Caco-2 (cell line): ENCODE data around the gene PRR15L. TPM values are rescaled to one million over a fixed set of nuclear protein-coding genes. Genes with fewer than 3 reads are reported as not detected.
"Not testable (repeated sequence)": the region's sequence is repeated elsewhere in the genome, so short reads cannot be mapped to it uniquely, and the experiment has no call there.

ENCODE experiments used
- BruUV-seq: library from RNA; stranded (reverse); fragments of 400-500 nt; replicated peaks from 2 replicates; lab custom pipeline; 2021; lab: Mats Ljungman, UMichigan
- CTCF ChIA-PET: fragments of 300-600 bp; sonication (Branson Sonifier 250); formaldehyde crosslinking; loops from one replicate; lab custom pipeline; 2022; ENCODE audit warnings: antibody characterized with exemption; lab: Charles Lee
- POLR2A ChIA-PET: fragments of 300-600 bp; sonication (Branson Sonifier 250); formaldehyde crosslinking; loops from one replicate; lab custom pipeline; 2022; ENCODE audit warnings: antibody characterized with exemption; lab: Charles Lee
- DNase-seq, 2 experiments: peaks; one replicate each; pipeline versions ENCODE4 v3.0.0 to v3.0.0-alpha.2; 2020 to 2022
- H3K27me3 ChIP-seq: replicated peaks from 2 replicates; pipeline ENCODE4 v1.6.0; 2011; ENCODE audit warnings: low read length; ENCODE audit not compliant: control insufficient read depth, insufficient read depth
- H3K36me3 ChIP-seq: 2 replicates; pipeline ENCODE4 v1.5.1; 2011; ENCODE audit warnings: low read length; ENCODE audit not compliant: control insufficient read depth, insufficient read depth
- H3K4me1 ChIP-seq: fragments of 250-450 bp; sonication (Bioruptor Pico); 2 replicates; pipeline ENCODE4 v1.5.1; 2020; ENCODE audit warnings: mild to moderate bottlenecking
- H3K4me3 ChIP-seq: 2 replicates; pipeline ENCODE4 v1.5.1; 2011; ENCODE audit warnings: low read depth, mild to moderate bottlenecking, control low read depth, low read length
- H3K9me3 ChIP-seq: fragments of 250-450 bp; sonication (Bioruptor Pico); 2 replicates; pipeline ENCODE4 v1.5.1; 2020; ENCODE audit warnings: mild to moderate bottlenecking, moderate library complexity
- H3K27ac Mint-ChIP-seq: one replicate; pipeline ENCODE4 v1.8.0; 2022; ENCODE audit warnings: mixed read lengths; ENCODE audit not compliant: unreplicated experiment
- H3K27me3 Mint-ChIP-seq: one replicate; pipeline ENCODE4 v1.8.0; 2022; ENCODE audit warnings: mixed read lengths; ENCODE audit not compliant: insufficient read depth, unreplicated experiment
- H3K36me3 Mint-ChIP-seq: one replicate; pipeline ENCODE4 v1.8.0; 2022; ENCODE audit warnings: mild to moderate bottlenecking, mixed read lengths; ENCODE audit not compliant: insufficient read depth, unreplicated experiment
- H3K4me1 Mint-ChIP-seq: one replicate; pipeline ENCODE4 v1.8.0; 2022; ENCODE audit warnings: low read depth, mixed read lengths; ENCODE audit not compliant: unreplicated experiment
- H3K4me3 Mint-ChIP-seq: one replicate; pipeline ENCODE4 v1.8.0; 2022; ENCODE audit warnings: mild to moderate bottlenecking, moderate library complexity, mixed read lengths; ENCODE audit not compliant: unreplicated experiment
- H3K9me3 Mint-ChIP-seq: one replicate; pipeline ENCODE4 v1.8.0; 2022; ENCODE audit warnings: mixed read lengths; ENCODE audit not compliant: unreplicated experiment
- intact Hi-C: fragments of 100-400 bp; cut with micrococcal nuclease; formaldehyde crosslinking; loops from one replicate; pipeline ENCODE4 v1.10.0; 2022; ENCODE audit not compliant: unreplicated experiment
- total RNA-seq: library from RNA; stranded (reverse); gene quantifications from 2 replicates; pipeline ENCODE4 v1.2.3, GENCODE V29; 2022
- TF ChIP-seq, protein P1 (sequence below), 2 experiments: fragments of 200-600 bp in 1 of 2; IDR thresholded peaks; 1 replicate in 1 of 2; 2 replicates in 1 of 2; pipeline versions ENCODE4 v1.5.1 to v1.8.0; 2011 to 2022; ENCODE audit warnings: antibody characterized with exemption in 1 of 2, control low read depth in 1 of 2, inconsistent platforms in 1 of 2, low read depth in 1 of 2, low read length in 1 of 2, mild to moderate bottlenecking in 1 of 2, moderate library complexity in 1 of 2; ENCODE audit not compliant: insufficient read depth in 1 of 2, severe bottlenecking in 1 of 2, unreplicated experiment in 1 of 2

PRR15L gene
- total RNA-seq, 1 experiment from 2014 or later, result 24.3 TPM

DNA sequence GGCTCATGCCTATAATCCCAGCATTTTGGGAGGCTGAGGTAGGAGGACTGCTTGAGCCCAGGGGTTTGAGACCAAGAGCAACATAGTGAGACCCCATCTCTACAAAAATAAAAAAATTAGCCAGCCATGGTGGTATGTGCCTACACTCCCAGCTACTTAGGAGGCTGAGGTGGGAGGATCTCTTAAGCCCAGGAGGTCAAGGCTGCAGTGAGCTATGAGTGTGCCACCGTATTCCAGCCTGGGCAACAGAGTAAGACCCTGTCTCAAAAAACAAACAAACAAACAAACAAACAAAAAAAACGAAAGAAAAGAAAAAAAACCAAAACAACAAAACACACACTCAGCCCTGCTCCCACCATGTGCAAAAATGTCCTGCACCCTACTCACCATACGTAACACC lies 22.2 kb downstream of the PRR15L start:
- H3K36me3 ChIP-seq, H3K4me3 ChIP-seq, H3K4me3 Mint-ChIP-seq, H3K27ac Mint-ChIP-seq, intact Hi-C loops, H3K4me1 Mint-ChIP-seq, H3K27me3 ChIP-seq, H3K27me3 Mint-ChIP-seq, H3K9me3 ChIP-seq, DNase-seq, H3K9me3 Mint-ChIP-seq, BruUV-seq, H3K4me1 ChIP-seq: not testable (repeated sequence)
- POLR2A ChIA-PET, result interaction anchor here (0.5 to 0.6 kb wide), 2 partner anchors 31 to 38 kb away, joined by 3 to 4 read pairs; no protein-coding TSS in a partner anchor
- peaks cover 19% of the 10 kb centered on the region for H3K36me3 Mint-ChIP-seq
- CTCF ChIA-PET, result interaction anchor here (1.4 kb wide), 1 partner anchor 11 kb away, joined by 10 read pairs; no protein-coding TSS in a partner anchor

DNA sequence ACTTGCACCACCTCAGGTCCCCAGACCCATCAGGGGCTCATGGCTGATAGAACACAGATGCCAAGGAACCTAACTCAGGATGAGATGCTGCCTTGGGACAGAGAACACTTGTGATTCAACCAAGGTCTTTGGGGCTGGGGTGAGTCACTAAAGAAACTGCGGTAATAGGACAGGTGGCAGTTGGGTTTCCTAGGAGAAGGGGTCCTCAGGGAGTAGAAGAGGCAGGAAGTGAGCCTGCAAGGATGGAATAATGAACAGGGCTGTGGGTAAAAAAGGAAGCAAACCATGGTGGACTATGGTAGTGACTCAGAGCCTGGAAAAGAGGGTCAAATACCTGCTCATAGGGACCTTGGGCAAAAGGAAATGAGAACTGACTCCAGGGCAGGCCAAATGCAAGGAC lies 22.8 kb downstream of the PRR15L start:
- Mint-ChIP-seq H3K4me3 (no peak overlapping the region), H3K36me3 (peaks cover 22% of the 10 kb centered on the region), H3K27ac (no peak overlapping the region), H3K9me3 (no peaks in the 10 kb centered on the region), H3K4me1 (no peaks in the 10 kb centered on the region), H3K27me3 (no peaks in the 10 kb centered on the region)
- BruUV-seq, result no TSS peak
- H3K9me3 ChIP-seq, result no peaks in the 10 kb centered on the region
- no peak for DNase-seq
- H3K27me3 ChIP-seq, result no peaks in the 10 kb centered on the region
- no peak overlapping the region for H3K4me3 ChIP-seq
- no peaks in the 10 kb centered on the region for H3K36me3 ChIP-seq
- POLR2A ChIA-PET, result no interaction called here
- CTCF ChIA-PET, result no interaction called here
- no peaks in the 10 kb centered on the region for H3K4me1 ChIP-seq
- TF ChIP-seq, protein P1, sequence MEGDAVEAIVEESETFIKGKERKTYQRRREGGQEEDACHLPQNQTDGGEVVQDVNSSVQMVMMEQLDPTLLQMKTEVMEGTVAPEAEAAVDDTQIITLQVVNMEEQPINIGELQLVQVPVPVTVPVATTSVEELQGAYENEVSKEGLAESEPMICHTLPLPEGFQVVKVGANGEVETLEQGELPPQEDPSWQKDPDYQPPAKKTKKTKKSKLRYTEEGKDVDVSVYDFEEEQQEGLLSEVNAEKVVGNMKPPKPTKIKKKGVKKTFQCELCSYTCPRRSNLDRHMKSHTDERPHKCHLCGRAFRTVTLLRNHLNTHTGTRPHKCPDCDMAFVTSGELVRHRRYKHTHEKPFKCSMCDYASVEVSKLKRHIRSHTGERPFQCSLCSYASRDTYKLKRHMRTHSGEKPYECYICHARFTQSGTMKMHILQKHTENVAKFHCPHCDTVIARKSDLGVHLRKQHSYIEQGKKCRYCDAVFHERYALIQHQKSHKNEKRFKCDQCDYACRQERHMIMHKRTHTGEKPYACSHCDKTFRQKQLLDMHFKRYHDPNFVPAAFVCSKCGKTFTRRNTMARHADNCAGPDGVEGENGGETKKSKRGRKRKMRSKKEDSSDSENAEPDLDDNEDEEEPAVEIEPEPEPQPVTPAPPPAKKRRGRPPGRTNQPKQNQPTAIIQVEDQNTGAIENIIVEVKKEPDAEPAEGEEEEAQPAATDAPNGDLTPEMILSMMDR (IDR thresholded peaks at IDR 0.05; ENCODE audit: insufficient read depth in 1 of 2, low read depth in 1 of 2, low read length in 1 of 2, severe bottlenecking in 1 of 2, unreplicated experiment in 1 of 2), result no peak
- intact Hi-C loops, result no loop called here

DNA sequence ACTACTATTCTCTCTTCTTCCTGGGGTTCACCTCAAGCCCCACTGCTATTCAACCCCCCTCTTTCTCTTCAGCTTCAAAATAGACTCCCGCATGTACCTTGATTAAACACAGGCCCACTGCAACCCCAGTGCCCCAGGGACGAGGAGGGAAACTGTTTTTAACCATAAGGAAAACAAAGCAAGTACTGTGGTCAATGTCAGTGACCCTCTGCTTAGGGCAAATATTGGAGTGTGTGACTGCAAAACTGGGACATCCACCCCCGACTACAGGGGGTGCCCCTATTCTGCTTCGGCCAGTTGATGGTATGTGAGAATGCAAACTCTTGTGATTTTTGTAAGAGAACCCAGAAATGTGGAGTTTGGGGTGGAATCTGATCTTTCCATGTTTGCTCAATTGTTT lies 25.8 kb downstream of the PRR15L start:
- Histone ChIP-seq H3K4me3 (no peak overlapping the region), H3K27me3 (no peaks in the 10 kb centered on the region), H3K4me1 (no peaks in the 10 kb centered on the region), H3K36me3 (peaks cover 2% of the 10 kb centered on the region; the same call in 1 of the 2 replicates), H3K9me3 (no peaks in the 10 kb centered on the region)
- Mint-ChIP-seq H3K4me1 (no peaks in the 10 kb centered on the region), H3K27ac (no peak overlapping the region), H3K27me3 (no peaks in the 10 kb centered on the region), H3K4me3 (no peak overlapping the region), H3K9me3 (no peaks in the 10 kb centered on the region), H3K36me3 (peaks cover 34% of the 10 kb centered on the region)
- DNase-seq, result no peak
- ChIA-PET POLR2A (interaction anchor here (0.7 to 2.7 kb wide), 2 partner anchors 10 to 36 kb away, joined by 5 to 12 read pairs; partner anchors contain the start of gene PNPO), CTCF (interaction anchor here (0.6 to 1.0 kb wide), 4 partner anchors 9 to 391 kb away, joined by 3 to 5 read pairs (median 4); partner anchors contain the start of gene PNPO)
- TF ChIP-seq, protein P1 (IDR thresholded peaks at IDR 0.05; ENCODE audit: insufficient read depth in 1 of 2, low read depth in 1 of 2, low read length in 1 of 2, severe bottlenecking in 1 of 2, unreplicated experiment in 1 of 2), result no peak
- BruUV-seq, result no TSS peak
- intact Hi-C loops, result no loop called here
